Small intestine (tissue), 16 donors: ENCODE data around the gene MANSC4. TPM values are rescaled to one million over a fixed set of nuclear protein-coding genes. Genes with fewer than 3 reads are reported as not detected.
A peak's percentile ranks its signal among the peaks of the same experiment; 100 is the strongest.

Experiments used
- DNase-seq, 2 donors: peaks; one replicate each; pipeline versions ENCODE4 v3.0.0 to v3.0.0-alpha.2; 2013
- FAIRE-seq: peaks from 2 replicates; lab custom pipeline; 2012; peaks lifted over from hg19 to GRCh38; lab: Jason Lieb, UNC
- H3K27ac ChIP-seq, 3 donors: one replicate each; pipeline ENCODE4 v1.5.1; 2013; ENCODE audit warnings: low read length in 2 of 3, mild to moderate bottlenecking in 2 of 3, control low read depth in 1 of 3, inconsistent platforms in 1 of 3, low read depth in 1 of 3, moderate library complexity in 1 of 3
- H3K27me3 ChIP-seq, 3 donors: one replicate each; pipeline ENCODE4 v1.6.1; 2013; ENCODE audit warnings: low read length in 3 of 3, inconsistent platforms in 1 of 3; ENCODE audit not compliant: control insufficient read depth in 3 of 3, insufficient read depth in 3 of 3
- H3K36me3 ChIP-seq, 3 donors: one replicate each; pipeline ENCODE4 v1.6.1; 2013; ENCODE audit warnings: low read length in 3 of 3, inconsistent platforms in 1 of 3, low read depth in 1 of 3, mild to moderate bottlenecking in 1 of 3, moderate library complexity in 1 of 3; ENCODE audit not compliant: control insufficient read depth in 3 of 3, insufficient read depth in 2 of 3
- H3K4me1 ChIP-seq, 3 donors: one replicate each; pipeline ENCODE4 v1.6.1; 2013; ENCODE audit warnings: low read length in 2 of 3, inconsistent platforms in 1 of 3, low read depth in 1 of 3, mild to moderate bottlenecking in 1 of 3, moderate library complexity in 1 of 3; ENCODE audit not compliant: control insufficient read depth in 3 of 3, insufficient read depth in 2 of 3
- H3K4me3 ChIP-seq, 3 donors: one replicate each; pipeline ENCODE4 v1.5.1; 2013; ENCODE audit warnings: low read length in 3 of 3, control low read depth in 1 of 3, inconsistent platforms in 1 of 3, low read depth in 1 of 3, mild to moderate bottlenecking in 1 of 3, moderate library complexity in 1 of 3
- H3K9me3 ChIP-seq, 2 donors: one replicate each; pipeline ENCODE4 v1.6.1; 2013; ENCODE audit warnings: low read depth in 1 of 2, low read length in 1 of 2; ENCODE audit not compliant: control insufficient read depth in 2 of 2, insufficient read depth in 1 of 2
- WGBS, 3 donors: extraction: QIAGEN DNeasy Blood & Tissue Kit; methylation state at CpG; one replicate each; pipeline ENCODE4 v1.1.7; 2013; 5-methylcytosine and 5-hydroxymethylcytosine counted together
- long read RNA-seq, 10 donors: transcript quantifications; one replicate each; lab custom pipeline, GENCODE V29; 2026
- polyA plus RNA-seq, 4 donors: library from polyadenylated mRNA; stranded (reverse) in 3 of 4; unstranded in 1 of 4; fragments of 200-250 nt in 3 of 4; fragments of 120-200 nt in 1 of 4; gene quantifications; one replicate each; pipeline versions ENCODE4 v1.2.1 to v1.2.3, GENCODE V29; 2013
- donor health status: healthy with polysubstance abuse.
- donor health status: control.
- donor health status: control.
- donor health status: Bipolar disorder and iron deficiency.
- donor health status: healthy.

The MANSC4 gene
- polyA plus RNA-seq: under 1 TPM in 1 of 4 donors, not detected in 3; 0.06 TPM
- long read RNA-seq, donor 1: 0 reads
- long read RNA-seq, donor 2: 0 reads
- long read RNA-seq, donor 3: 0 reads
- long read RNA-seq, donor 4: 0 reads
- long read RNA-seq, donor 5: 0 reads
- long read RNA-seq, donor 6: 0 reads
- long read RNA-seq, donor 7: 0 reads
- long read RNA-seq, donor 8: 0 reads
- long read RNA-seq, donor 9: 0 reads
- long read RNA-seq, donor 10: 0 reads

DNA sequence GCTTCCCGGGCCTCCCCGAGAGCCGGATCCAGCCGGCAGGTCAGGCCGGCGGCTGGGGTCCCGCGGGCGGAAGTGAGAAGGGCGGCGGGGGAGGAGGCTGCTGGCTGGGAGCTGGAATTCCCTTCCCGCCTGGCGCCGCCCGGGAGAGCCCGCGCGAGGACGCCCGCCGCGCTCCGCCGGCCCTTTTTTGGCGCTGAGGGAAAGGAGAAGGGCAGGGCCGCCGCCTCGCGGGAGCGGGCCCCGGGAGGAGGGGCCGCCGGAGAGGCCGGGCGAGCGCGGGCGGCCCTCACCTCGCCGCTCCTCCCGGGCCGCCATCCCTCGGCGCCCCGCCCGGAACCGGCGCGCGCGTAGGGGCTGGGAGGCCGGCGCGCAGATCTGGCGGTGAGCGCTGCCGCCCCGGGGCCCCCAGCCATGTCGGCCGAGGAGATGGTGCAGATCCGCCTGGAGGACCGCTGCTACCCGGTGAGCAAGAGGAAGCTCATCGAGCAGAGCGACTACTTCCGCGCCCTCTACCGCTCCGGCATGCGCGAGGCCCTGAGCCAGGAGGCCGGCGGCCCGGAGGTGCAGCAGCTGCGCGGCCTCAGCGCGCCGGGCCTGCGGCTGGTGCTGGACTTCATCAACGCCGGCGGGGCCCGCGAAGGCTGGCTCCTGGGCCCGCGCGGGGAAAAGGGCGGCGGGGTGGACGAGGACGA is at the start of gene MANSC4, which contains the start of gene KLHL42:
MANSC4 (minus strand) TSS at position 317 of the 692 bp plus-strand sequence. CDS start 8,960 bp downstream, outside the sequence.
KLHL42 (plus strand) TSS at position 314 of the 692 bp plus-strand sequence; CDS start at position 412, 98 bp downstream.
- Histone ChIP-seq H3K9me3 (no peaks in the 10 kb centered on the region), H3K4me1 (peaks cover 0 to 13% (median 2%) of the 10 kb centered on the region in 3 donors), H3K27ac (peak within 1 kb of the TSS; percentile 75 to 91 (median 86)), H3K36me3 (peaks cover 0 to 12% (median 0%) of the 10 kb centered on the region in 3 donors), H3K27me3 (no peaks in the 10 kb centered on the region), H3K4me3 (peak within 1 kb of the TSS; percentile 61 to 76 (median 66))
- FAIRE-seq: no peak
- DNase-seq: peak; percentile 63 to 90
- WGBS, 3 donors: 0% methylated on average over 60 to 92 of the region's 92 CpGs

DNA sequence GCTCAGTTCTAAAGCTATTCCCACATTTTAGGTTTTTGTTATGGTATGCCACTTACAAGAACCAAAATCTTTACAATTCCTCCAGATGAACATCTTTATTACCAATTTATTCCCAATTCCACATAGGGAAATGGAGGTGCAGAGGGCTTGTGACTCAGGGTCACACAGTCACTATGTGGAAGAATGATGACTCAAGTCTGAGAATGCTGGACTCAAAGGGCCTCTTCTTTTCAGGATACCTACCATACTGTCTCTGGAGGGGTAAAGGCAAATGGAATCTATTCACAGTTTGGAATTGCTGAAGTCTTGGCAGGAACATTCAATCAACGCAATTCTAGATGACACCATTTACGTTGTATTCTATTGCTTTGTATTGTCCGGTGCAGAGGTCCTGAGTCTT is 48.2 kb upstream of the MANSC4 start:
- DNase-seq: no peak
- 95 to 98% (median 98%) methylated on average over 3 of the region's 3 CpGs for WGBS, 3 donors
- H3K27ac ChIP-seq: no peak overlapping the region
- H3K9me3 ChIP-seq: no peaks in the 10 kb centered on the region
- H3K4me3 ChIP-seq: no peak overlapping the region
- no peaks in the 10 kb centered on the region for H3K4me1 ChIP-seq
- FAIRE-seq: no peak
- H3K27me3 ChIP-seq: no peaks in the 10 kb centered on the region
- H3K36me3 ChIP-seq: no peaks in the 10 kb centered on the region

DNA sequence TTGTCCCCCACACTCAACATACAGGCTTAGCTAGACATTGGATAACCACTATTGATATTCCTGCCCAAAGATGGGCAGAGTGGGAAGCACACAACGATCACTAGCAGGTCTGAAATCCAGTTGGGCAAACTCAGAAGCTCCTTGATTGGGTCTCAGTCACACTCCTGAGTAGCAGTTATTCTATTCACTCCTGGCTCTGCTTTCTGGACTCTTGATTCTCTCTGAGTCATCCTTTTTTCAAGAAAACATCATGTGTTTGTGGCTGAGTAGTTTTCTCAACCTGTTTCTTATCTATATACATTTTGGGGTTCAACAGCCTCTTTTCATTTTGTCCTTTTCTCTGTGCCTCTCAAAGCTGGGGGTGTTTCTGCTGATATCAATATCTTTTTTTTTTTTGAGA is 46.0 kb upstream of the MANSC4 start:
- H3K27ac ChIP-seq: no peak overlapping the region
- H3K4me3 ChIP-seq: no peak overlapping the region
- no peaks in the 10 kb centered on the region for H3K9me3 ChIP-seq
- H3K36me3 ChIP-seq: no peaks in the 10 kb centered on the region
- FAIRE-seq: no peak
- no peaks in the 10 kb centered on the region for H3K27me3 ChIP-seq
- 75 to 88% (median 84%) methylated on average over 1 of the region's 1 CpG for WGBS, 3 donors
- no peak for DNase-seq
- peaks cover 0 to 9% (median 0%) of the 10 kb centered on the region in 3 donors for H3K4me1 ChIP-seq

DNA sequence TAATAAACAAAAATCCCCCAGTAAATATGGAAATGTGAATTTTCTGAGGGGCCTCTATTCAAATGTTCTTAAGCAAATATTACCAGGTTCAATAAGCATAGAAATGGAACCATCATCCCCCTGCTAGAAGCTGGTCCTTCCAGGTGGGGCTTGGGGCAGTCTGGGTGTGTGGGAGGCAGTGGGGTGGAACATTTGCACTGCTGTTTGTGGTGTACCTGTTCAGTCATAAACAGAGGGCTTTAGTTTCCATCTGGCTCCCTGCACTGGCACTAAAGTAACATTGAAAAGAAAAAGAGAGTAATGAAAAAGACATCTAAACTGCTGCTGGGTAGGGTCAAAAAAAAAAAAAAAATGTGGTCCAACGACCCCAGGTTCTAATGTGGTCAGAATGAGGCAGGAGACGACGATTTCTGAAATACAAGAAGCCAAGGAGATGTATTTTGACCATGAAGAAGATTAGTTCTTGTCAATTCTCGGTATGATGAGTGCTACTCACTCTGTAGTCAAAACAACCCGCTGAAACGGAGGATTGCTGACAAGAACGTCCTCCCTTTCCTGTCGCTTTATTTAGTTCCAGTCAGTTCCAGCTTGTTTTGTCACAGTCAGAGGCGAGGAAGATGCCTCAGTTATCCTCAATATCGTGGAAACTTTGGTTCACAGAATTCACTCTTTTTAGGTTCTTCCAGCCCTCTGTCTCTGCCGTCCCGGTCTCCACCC is 44.2 kb upstream of the MANSC4 start:
- H3K36me3 ChIP-seq: no peaks in the 10 kb centered on the region
- no peak overlapping the region for H3K4me3 ChIP-seq
- WGBS, 3 donors: 58 to 77% (median 61%) methylated on average over 12 of the region's 12 CpGs
- H3K4me1 ChIP-seq: peaks cover 0 to 14% (median 0%) of the 10 kb centered on the region in 3 donors
- H3K27ac ChIP-seq: no peak overlapping the region
- H3K9me3 ChIP-seq: no peaks in the 10 kb centered on the region
- DNase-seq: no peak
- FAIRE-seq: no peak
- H3K27me3 ChIP-seq: no peaks in the 10 kb centered on the region

DNA sequence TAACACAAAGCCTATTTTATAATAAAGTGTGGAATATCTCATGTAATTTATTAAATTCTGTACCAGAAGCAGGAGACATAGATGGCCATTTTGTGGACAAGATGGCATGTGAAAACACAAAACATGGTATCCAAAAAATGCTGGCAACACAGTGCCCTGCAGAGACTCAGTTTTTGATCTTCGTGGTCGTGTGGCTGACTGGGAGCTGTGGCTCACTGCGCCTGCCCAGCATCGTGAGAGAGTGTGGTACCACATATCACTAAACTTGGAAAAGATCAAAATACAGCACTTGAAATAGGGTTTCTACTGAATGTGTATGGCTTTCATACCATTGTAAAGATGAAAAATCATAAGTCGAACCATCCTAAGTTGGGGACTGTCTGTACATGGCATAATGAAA is 43.0 kb upstream of the MANSC4 start:
- FAIRE-seq: no peak
- Histone ChIP-seq H3K27ac (no peak overlapping the region), H3K36me3 (no peaks in the 10 kb centered on the region), H3K9me3 (no peaks in the 10 kb centered on the region), H3K27me3 (no peaks in the 10 kb centered on the region), H3K4me1 (peaks cover 0 to 14% (median 0%) of the 10 kb centered on the region in 3 donors), H3K4me3 (no peak overlapping the region)
- 80 to 88% (median 86%) methylated on average over 5 of the region's 5 CpGs for WGBS, 3 donors
- DNase-seq: no peak

DNA sequence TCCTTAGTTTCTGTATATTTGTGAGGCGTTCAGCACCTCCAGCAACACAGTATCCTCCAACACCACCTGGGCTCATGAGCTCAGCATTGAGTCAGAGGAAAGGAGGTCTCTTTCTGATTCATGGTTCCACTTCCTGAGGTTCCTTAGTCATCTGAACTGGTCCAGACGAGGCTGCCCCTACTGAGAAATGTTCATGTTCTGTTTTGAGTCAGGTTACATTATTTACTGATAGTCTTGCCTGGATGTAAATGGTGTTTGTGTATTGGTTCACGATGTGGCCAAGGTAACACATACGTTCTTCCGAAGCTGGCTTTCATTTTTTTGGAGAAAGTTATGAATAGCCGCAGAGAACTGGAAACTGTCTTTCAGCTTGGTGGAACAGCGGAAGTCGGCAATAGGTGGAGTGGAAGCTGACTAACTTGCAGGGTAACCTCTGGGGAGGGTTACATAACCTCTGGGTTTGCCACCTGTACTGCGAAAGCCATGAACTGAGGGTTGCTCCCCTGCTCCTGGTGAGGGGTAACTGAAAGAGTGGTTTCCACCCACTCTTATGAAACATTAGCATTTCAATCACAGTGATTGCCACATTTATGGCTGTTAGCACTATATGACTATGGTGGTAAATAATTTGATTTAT is 42.2 kb upstream of the MANSC4 start:
- Histone ChIP-seq H3K4me3 (no peak overlapping the region), H3K36me3 (no peaks in the 10 kb centered on the region), H3K27me3 (no peaks in the 10 kb centered on the region), H3K4me1 (peaks cover 0 to 14% (median 0%) of the 10 kb centered on the region in 3 donors), H3K27ac (no peak overlapping the region), H3K9me3 (no peaks in the 10 kb centered on the region)
- 56 to 76% (median 65%) methylated on average over 9 of the region's 9 CpGs for WGBS, 3 donors
- DNase-seq (no peak), FAIRE-seq (no peak)

DNA sequence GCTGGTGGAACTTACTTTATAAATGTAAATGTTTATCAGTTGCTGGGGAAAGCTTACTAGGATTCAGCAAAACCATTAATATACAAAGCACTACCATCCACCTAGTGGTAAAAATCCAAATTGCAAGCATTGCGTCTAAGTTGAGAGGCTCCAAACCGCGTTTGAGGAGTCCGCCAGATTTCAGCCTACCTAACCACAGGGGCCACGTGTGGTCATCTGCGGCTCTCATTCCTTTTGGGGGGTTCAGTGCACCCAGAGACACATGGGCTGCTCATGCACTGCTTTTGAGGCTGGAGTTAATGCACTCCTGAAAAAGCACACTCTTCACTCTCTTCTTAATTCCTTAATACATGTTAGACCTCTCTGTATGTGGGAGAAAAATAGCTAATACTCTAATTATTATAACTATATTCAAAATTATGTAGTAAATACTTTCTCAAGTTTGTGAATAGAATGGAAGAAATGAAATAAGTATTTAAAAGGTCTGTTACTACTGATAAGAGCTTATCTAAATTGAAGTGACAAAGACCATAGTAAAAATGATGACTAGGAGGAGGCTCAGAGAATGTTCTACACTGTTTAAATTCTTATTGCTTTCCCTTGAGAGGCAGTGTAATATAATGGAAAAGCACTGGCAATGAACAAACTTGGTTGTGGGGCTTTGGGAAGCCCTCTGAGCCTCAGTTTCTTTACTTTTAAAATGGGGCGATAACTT is 41.4 kb upstream of the MANSC4 start:
- Histone ChIP-seq H3K4me1 (peaks cover 0 to 14% (median 0%) of the 10 kb centered on the region in 3 donors), H3K9me3 (peaks cover 0 to 2% of the 10 kb centered on the region in 2 donors), H3K27ac (no peak overlapping the region), H3K36me3 (no peaks in the 10 kb centered on the region), H3K4me3 (no peak overlapping the region), H3K27me3 (no peaks in the 10 kb centered on the region)
- DNase-seq: peak; percentile 76 to 84
- 15 to 16% (median 15%) methylated on average over 7 of the region's 7 CpGs for WGBS, 3 donors
- FAIRE-seq: no peak
